Heart left ventricle (tissue), 16 donors: ENCODE results near the gene FNDC10. TPM values are rescaled to one million over a fixed set of nuclear protein-coding genes. Genes with fewer than 3 reads are reported as not detected.
A peak's percentile ranks its signal among the peaks of the same experiment; 100 is the strongest.

Experiments
- ATAC-seq, 4 donors: fragments of 200-7000 bp; cut with Tn5 transposase; one replicate each; pipeline ENCODE4 v1.9.1; 2020 to 2022; ENCODE audit warnings: moderate library complexity in 4 of 4, mild to moderate bottlenecking in 3 of 4, moderate number of reproducible peaks in 1 of 4
- DNase-seq, 5 donors: peaks; one replicate each; pipeline ENCODE4 v3.0.0-alpha.2; 2020
- H3K27ac ChIP-seq, 12 donors: fragments of 200-600 bp; sonication (generic) in 4 of 12; one replicate each; pipeline versions ENCODE4 v1.5.0 to v1.8.0; 2016 to 2022; ENCODE audit warnings: mild to moderate bottlenecking in 2 of 12
- H3K27me3 ChIP-seq, 9 donors: fragments of 200-600 bp; sonication (generic) in 2 of 9; one replicate each; pipeline versions ENCODE4 v1.5.1 to v1.8.0; 2016 to 2022; ENCODE audit warnings: mild to moderate bottlenecking in 3 of 9
- H3K36me3 ChIP-seq, 9 donors: fragments of 200-600 bp; sonication (generic) in 2 of 9; one replicate each; pipeline versions ENCODE4 v1.5.0 to v1.8.0; 2018 to 2022; ENCODE audit warnings: mild to moderate bottlenecking in 2 of 9
- H3K4me1 ChIP-seq, 12 donors: fragments of 200-600 bp; sonication (generic) in 4 of 12; one replicate each; pipeline versions ENCODE4 v1.5.0 to v1.8.0; 2016 to 2022; ENCODE audit warnings: mild to moderate bottlenecking in 3 of 12
- H3K4me3 ChIP-seq, 12 donors: fragments of 200-600 bp; sonication (generic) in 4 of 12; one replicate each; pipeline versions ENCODE4 v1.5.0 to v1.8.0; 2017 to 2022; ENCODE audit warnings: mild to moderate bottlenecking in 9 of 12, moderate library complexity in 4 of 12
- H3K9me3 ChIP-seq, 12 donors: fragments of 200-600 bp; sonication (generic) in 4 of 12; one replicate each; pipeline versions ENCODE4 v1.5.0 to v1.8.0; 2016 to 2022; ENCODE audit warnings: mild to moderate bottlenecking in 1 of 12
- CTCF ChIP-seq, 12 donors: fragments of 200-600 bp; sonication (generic) in 4 of 12; IDR thresholded peaks; one replicate each; pipeline versions ENCODE4 v1.5.0 to v1.8.0; 2018 to 2022; ENCODE audit warnings: antibody characterized with exemption in 12 of 12, mild to moderate bottlenecking in 5 of 12
- POLR2A ChIP-seq, 2 donors: fragments of 450-650 bp; IDR thresholded peaks; one replicate each; pipeline ENCODE4 v1.6.1; 2017; ENCODE audit warnings: antibody characterized with exemption in 2 of 2, mild to moderate bottlenecking in 2 of 2, moderate library complexity in 2 of 2
- WGBS, 4 donors: extraction: QIAGEN DNeasy Blood & Tissue Kit in 2 of 4; methylation state at CpG; one replicate each; pipeline versions ENCODE4 v1.1.5 to v1.1.7; 2013 to 2018; 5-methylcytosine and 5-hydroxymethylcytosine counted together
- intact Hi-C, 10 donors: fragments of 100-400 bp; cut with DNase I; formaldehyde crosslinking; loops; one replicate each; pipeline versions ENCODE4 v1.11.1 to v1.14.2; 2022
- polyA plus RNA-seq, 2 donors: library from polyadenylated mRNA; stranded (reverse); fragments of 200-250 nt; gene quantifications; one replicate each; pipeline ENCODE4 v1.2.3, GENCODE V29; 2013
- total RNA-seq, 9 donors: library from RNA; depleted of rRNA in 2 of 9; stranded (reverse); fragments of >200 nt in 2 of 9; fragmentation: NEBNext Ultra II Directional in 3 of 9; extraction: Animal tissue kit (Norgen Biotek cat#: 25700) in 3 of 9; gene quantifications; one replicate each; pipeline versions ENCODE4 v1.1.0 to v1.2.4, GENCODE V29; 2016 to 2023
- donor health status: ischemic (EF 13 %, LVEDD 7.1; RV severe dilation, severe dysfunction).
- donor health status: healthy with polysubstance abuse.
- donor health status: DM: no; HTN: yes; CAD: no.
- donor health status: DM: no; HTN: no; CAD: no.
- donor health status: ischemic (EF 25% LVEDD 6.9; RV normal size, moderate dysfunction).
- donor health status: ischemic (EF 25% LVEDD 5.7; RV mildly dilated, moderate dysfunction).
- donor health status: healthy.
- donor health status: DM: yes; HTN: yes; CAD: no.
- donor health status: ischemic (EF 35%, LVEDD 5.7; RV mildly dilated, moderate dysfunction).
- donor health status: nonischemic (EF 11% LVEDD 7.7; RV severe dilation, severe dysfunction).
- donor health status: DM: yes; HTN: yes; CAD: no.
- donor health status: PGD.
- donor health status: ischemic (EF 29% LVEDD 5.4; RV normal size, mild dysfunction).
- donor health status: nonischemic (EF 23%, LVEDD 6.1; RV moderate dilation, normal function).

Gene FNDC10
- total and polyA plus RNA-seq, 11 donors: 1.1 to 6.7 (median 3.6) TPM

GRCh38 chr1:1616838-1617237 lies 16.9 kb upstream of the FNDC10 start:
- intact Hi-C loops: loop anchor here in 1 of 10 donors (10.0 kb wide), 2 partner anchors 102 to 502 kb away; partner anchors contain the start of genes ATAD3A and C1orf159
- H3K4me1 ChIP-seq: peaks cover 7 to 57% (median 41%) of the 10 kb centered on the region in 12 donors
- DNase-seq (peak in 3 of 5 donors; percentile 30 to 54 (median 31)), ATAC-seq (no peak)
- 77 to 89% (median 81%) methylated on average over 13 to 19 of the region's 19 CpGs for WGBS, 4 donors
- no peaks in the 10 kb centered on the region for H3K27me3 ChIP-seq
- H3K4me3 ChIP-seq: peak overlapping the region; percentile 81 to 100 (median 97)
- H3K27ac ChIP-seq: peak overlapping the region in 7 of 12 donors; percentile 99 to 100 (median 100)
- TF ChIP-seq POLR2A (IDR thresholded peaks at IDR 0.05) (no peak), CTCF (IDR thresholded peaks at IDR 0.05) (no peak)
- peaks cover 0 to 19% (median 7%) of the 10 kb centered on the region in 9 donors for H3K36me3 ChIP-seq
- no peaks in the 10 kb centered on the region for H3K9me3 ChIP-seq

GRCh38 chr1:1616045-1616790 lies 16.3 kb upstream of the FNDC10 start:
- no peaks in the 10 kb centered on the region for H3K9me3 ChIP-seq
- TF ChIP-seq CTCF (IDR thresholded peaks at IDR 0.05) (no peak), POLR2A (IDR thresholded peaks at IDR 0.05) (no peak)
- DNase-seq (peak in 4 of 5 donors; percentile 58 to 74 (median 68)), ATAC-seq (peak in 2 of 4 donors; percentile 23 to 29)
- intact Hi-C loops: loop anchor here in 1 of 10 donors (10.0 kb wide), 2 partner anchors 101 to 501 kb away; partner anchors contain the start of genes ATAD3A and C1orf159
- WGBS, 4 donors: 4 to 24% (median 5%) methylated on average over 15 to 80 of the region's 80 CpGs
- H3K27me3 ChIP-seq: no peaks in the 10 kb centered on the region
- peaks cover 7 to 52% (median 38%) of the 10 kb centered on the region in 12 donors for H3K4me1 ChIP-seq
- H3K4me3 ChIP-seq: peak overlapping the region; percentile 81 to 100 (median 97)
- H3K27ac ChIP-seq: peak overlapping the region; percentile 99 to 100 (median 100)
- peaks cover 0 to 19% (median 7%) of the 10 kb centered on the region in 9 donors for H3K36me3 ChIP-seq

DNA sequence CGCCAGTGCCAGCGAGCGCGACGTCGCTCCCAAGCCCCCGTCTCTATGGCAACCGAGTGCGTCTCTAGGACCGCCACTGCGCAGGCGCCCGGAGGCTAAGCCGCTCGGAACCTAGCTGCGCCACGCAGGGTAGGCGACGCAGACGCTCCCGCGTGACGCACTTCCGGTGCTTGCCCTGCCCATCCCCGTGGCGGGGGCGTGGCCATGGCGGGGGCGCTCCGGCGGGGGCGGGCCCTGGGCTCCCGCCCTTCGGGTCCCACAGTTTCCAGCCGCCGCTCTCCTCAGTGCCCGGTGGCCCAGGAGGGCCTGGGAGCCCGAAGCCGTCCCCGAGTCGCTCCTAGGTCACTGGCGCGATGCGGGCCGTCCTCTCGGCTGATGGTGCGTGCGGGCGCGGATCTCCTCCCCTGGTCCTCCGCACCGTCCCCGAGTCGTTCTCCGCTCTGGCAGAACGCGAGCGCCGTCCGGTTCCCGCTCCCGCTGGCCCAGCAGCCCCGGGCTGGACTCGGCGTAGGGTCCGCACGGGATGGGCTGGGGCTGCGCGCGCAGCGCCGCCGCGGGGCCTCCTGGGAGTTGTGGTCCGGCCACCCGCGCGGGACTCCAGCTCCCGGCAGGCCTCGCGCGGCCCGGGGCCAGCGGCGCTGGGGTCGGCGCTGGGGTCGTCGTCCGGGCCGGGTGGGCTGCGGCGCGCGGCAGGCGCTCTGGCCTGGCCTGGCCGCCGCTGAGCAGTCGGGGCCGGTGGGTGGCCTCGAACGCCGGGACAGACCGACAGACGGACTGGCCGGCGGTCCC lies 15.5 kb upstream of the FNDC10 start, which contains the start of gene MIB2:
Gene MIB2, plus strand, starts transcription at position 245 of the 789 bp plus-strand sequence. CDS start 7,953 bp downstream, outside the sequence.
- no peaks in the 10 kb centered on the region for H3K9me3 ChIP-seq
- H3K4me1 ChIP-seq: peaks cover 4 to 49% (median 32%) of the 10 kb centered on the region in 12 donors
- intact Hi-C loops: loop anchor here in 5 of 10 donors (1.0 to 10.0 kb wide), 5 partner anchors 15 to 501 kb away; partner anchors contain the start of genes SSU72 (in 4 of the 5), ATAD3A (in 1 of the 5) and C1orf159 (in 1 of the 5)
- WGBS, 4 donors: 0 to 1% (median 0%) methylated on average over 47 to 107 of the region's 107 CpGs
- TF ChIP-seq CTCF (IDR thresholded peaks at IDR 0.05) (no peak), POLR2A (IDR thresholded peaks at IDR 0.05) (peak in 1 of 2 donors; percentile 84)
- H3K27me3 ChIP-seq: no peaks in the 10 kb centered on the region
- peak; percentile 96 to 99 (median 97) for DNase-seq
- H3K27ac ChIP-seq: peak within 1 kb of the TSS; percentile 99 to 100 (median 100)
- peak; percentile 91 to 95 (median 94) for ATAC-seq
- peaks cover 0 to 19% (median 7%) of the 10 kb centered on the region in 9 donors for H3K36me3 ChIP-seq
- H3K4me3 ChIP-seq: peak within 1 kb of the TSS; percentile 81 to 100 (median 97)
